ENCODE data around the gene PDIK1L. TPM values are rescaled to one million over a fixed set of nuclear protein-coding genes. Genes with fewer than 3 reads are reported as not detected.

The PDIK1L gene
- 4.8 and 5.0 TPM in 2 replicates for total RNA-seq (2014; rRNA removed; shearing (Covaris generic))

DNA sequence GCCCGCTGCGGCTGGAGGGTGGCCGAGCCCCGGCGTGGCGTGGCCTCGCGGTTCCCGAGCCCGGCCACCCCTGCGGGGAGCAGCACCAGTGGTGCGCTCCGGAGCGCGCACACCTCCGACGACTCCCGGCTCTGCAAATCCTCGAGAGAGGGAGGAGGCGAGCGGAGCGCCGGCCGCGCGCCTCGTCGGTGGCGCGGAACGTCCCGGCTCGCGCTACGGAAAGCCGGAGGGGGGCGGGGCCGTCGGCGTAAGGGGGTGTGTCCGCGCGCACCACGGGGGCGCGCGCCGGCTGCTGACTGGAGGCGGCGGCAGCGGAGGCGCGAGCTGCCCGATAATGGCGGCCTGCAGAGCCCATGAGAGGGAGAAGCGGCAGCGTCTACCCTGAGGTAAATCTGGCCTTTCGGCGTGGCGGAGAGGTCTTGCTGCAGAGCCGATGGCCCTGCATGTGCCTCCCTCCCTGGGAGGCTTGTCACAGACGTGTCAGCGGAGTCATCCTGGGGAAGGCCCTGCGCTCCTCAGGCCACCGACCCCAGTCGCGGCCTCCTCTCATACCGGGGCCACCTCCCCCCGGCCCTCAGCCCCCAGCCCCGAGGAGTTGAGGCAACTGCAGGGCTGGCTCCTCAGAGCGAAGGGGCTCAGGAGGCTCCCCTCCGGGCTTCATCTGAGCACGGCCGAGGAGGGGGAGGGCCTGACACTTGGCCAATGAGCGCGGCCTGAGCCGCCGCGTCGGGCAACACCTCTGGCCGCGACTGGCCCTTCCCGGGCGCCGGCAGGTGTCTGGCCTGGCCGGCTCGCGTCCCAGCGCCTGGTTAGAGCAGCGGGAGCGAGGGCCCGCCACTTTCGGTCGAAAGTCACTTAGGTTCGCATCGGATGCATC lies at the start of gene PDIK1L:
PDIK1L (plus strand) TSS at position 295 of the 877 bp plus-strand sequence. CDS start 2,485 bp downstream, outside the sequence.

DNA sequence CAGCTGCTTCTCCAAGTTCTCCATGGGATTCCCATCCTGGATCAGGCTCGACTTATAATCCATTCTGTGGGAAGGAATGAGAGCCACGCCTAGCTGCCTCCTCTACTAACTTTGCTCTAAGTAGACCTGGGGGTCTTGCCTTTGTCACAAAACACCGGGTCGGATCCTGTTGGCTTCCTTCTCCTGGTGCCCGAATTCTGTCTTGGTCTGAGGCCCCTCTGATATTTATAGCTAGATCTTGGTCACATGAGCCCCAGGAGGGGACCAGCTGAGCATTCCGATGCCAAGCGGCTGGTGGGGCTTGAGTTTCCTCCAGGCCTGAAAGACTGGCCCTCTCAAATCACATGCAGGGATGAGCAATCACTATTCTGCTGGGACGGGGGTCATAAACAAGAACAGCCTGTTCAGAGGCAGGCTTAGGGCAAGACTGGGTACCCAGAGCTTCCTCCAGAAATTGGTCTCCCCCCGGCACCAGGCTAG lies 44.2 kb upstream of the PDIK1L start, which contains the start of gene TRIM63:
TRIM63 (minus strand) TSS at position 199 of the 480 bp plus-strand sequence; CDS start at position 63, 136 bp downstream.

DNA sequence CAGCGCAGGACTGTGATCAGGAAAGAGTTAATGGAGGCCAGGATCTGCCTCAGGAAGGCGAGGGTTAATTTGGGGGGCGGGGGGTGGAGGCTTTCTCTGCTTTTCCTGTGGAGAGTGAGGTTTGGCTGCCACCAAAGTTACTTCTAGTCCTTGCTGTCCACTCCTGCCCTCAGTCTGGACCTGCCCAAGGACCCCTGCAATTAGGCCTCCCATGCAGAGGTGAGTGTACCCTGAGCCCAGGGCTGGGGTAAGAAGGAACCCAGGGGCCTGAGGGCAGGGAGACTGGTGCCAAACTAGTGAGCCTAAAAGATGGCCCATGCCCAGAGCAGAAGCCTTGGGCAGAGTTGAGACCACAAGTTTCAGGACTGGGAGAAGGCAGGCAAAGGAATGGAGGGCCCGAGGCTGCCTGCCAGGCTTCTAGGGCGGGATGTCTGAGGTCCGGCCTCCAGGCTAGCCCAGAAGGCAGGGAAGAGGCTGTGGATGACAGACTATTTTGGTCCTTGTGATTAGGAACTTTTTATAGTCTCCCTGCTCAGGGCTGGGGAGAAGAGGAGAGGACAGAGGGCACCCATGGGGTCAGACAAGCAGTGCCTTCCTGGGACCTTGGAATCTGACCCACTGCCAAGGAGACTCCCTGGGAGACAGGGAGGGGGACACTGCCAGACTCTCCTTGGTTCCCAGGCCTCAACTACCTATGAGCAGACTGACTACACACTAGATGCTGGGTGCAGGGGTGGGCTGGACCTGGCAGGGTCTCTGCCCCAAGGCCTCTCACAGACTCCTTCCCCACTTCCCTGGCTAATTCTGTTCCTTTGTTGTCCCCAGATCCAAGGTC lies 47.5 kb downstream of the PDIK1L start, which contains the start of gene FAM110D:
FAM110D (plus strand) TSS at position 172 of the 835 bp plus-strand sequence. CDS start 2,213 bp downstream, outside the sequence.

DNA sequence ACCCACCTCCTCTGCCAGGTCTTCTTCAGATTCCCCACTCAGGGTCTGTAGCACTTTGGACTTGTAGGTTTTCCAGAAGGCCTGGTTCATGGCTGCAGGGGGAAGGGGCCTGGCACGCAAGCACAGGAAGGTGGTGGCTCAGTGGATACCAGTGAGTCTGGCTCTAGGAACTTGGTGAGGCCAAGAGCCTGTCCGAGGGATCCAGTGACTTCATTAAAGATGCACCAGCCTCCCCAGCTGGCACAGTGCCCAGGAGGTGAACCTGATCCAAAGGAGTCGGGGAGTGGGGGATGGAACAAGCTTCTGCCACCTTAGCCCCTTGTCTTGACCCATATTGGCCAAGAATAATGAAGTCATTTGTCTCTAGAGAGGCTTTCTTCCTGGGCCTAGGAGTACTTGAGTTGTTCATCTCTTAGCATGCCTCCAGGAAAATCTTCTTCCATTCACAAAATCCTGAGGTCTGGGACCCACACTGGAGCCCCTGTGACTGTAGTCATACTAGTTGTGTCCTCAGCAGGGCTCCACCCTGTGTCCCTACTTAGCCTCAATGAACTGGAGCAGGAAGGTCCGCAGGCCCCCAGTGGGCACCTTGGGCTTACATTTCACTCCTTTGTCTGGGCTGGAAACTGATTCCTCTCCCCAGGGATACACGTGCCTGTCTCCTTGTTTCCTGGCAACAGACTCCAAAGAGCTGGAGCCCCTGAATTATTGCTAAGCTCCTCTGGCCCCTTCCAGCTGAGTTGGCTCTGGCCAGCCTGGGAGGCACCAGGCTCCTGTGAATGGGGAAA lies 57.0 kb downstream of the PDIK1L start, which contains the start of gene C1orf232:
C1orf232 (minus strand) TSS at position 554 of the 788 bp plus-strand sequence; CDS start at position 90, 464 bp downstream.

DNA sequence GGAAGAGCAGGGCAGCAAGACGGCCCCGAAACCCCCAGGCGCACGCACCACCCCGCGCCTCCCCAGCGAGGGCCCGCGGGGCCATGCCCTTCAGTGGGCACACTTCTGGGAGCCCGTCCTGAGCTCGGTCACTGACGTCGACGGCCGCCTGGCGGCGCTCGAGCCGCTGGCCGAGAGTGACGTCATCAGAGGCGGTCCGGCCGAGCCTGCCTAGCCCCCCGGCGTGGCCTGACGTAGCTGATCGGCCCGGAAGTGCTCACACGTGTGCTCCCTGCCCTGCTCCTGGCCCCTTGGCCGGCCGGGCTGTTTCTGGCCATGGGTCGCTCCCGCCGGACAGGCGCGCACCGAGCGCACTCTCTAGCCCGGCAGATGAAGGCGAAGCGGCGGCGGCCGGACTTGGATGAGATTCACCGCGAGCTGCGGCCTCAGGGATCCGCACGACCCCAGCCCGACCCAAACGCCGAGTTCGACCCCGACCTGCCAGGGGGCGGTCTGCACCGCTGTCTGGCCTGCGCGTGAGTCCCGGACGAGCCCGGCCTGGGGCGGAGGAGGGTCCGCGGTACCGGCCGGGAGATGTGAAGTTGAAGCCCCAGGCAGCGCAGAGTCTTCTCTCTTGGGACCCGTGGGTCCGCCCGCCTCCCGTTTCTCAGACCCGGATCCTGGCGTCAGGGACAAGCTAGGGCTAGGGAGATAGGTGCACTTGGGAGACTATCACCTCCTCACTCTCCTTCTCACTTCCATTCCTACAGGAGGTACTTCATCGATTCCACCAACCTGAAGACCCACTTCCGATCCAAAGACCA lies 58.2 kb downstream of the PDIK1L start, which contains the start of gene ZNF593:
ZNF593 (plus strand) TSS at position 240 of the 803 bp plus-strand sequence; CDS start at position 316, 76 bp downstream.

DNA sequence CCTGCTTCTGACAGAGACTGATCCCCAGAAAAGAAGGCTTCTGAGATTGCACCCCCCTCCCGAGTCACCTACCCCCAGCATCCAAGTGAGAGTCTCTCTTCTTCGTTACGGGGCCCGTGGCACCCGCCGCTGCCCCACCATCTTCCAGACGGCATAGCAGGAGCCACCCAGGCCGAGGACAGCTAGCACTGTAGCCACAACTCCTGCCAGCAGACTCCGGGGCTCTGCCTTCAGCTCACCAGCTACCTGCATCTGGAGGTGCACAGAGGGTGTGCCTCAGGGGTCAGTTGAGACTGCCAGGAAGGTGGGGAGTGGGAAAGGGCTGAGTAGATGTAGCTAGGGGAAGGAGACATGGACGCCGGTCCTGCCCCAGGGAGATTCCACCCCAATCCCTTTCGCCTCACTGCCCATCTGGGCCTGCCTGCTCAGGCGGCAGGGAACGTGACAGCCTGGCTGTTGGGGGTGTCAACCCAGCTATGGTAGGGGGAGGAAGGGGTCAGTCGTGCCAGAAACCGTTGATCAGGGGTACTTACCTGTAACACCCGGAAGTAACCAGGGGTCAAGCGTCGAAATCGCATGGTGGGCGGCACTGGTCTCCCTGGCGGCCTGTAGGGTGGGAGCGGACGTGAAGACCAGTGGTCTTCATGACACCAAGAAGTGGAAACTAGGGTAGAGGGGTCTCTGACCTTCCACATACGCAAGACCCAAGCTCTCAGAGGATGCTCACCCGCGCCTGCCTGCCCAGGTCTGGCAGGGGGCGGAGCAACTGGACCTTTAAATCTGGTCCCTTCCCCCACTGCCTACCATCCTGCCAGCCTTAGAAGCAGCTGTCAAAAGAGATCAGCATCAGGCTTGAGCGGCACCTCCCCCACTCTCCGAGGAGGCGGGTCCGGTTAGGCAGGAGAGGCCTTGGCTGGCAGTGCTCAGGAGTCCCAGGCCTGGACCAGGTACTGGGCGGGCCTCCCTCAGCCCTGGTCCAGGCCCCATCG lies 59.8 kb downstream of the PDIK1L start, which contains the start of gene ZNF593OS:
ZNF593OS (minus strand) TSS at position 749 of the 989 bp plus-strand sequence; CDS start at position 578, 171 bp downstream.

Other genes starting within 250 kb of the PDIK1L start
- 6.6 and 7.4 TPM in 2 replicates for gene PAQR7, start 236.1 kb upstream of the PDIK1L start, total RNA-seq (2014; rRNA removed; shearing (Covaris generic))
- gene STMN1, start 205.4 kb upstream of the PDIK1L start, total RNA-seq (2014; rRNA removed; shearing (Covaris generic)) = 462 and 503 TPM in 2 replicates
- gene PAFAH2, start 113.8 kb upstream of the PDIK1L start, total RNA-seq (2014; rRNA removed; shearing (Covaris generic)) = 9.5 and 9.9 TPM in 2 replicates
- 12.3 and 17.5 TPM in 2 replicates for gene EXTL1, start 90.0 kb upstream of the PDIK1L start, total RNA-seq (2014; rRNA removed; shearing (Covaris generic))
- gene SLC30A2, start 65.7 kb upstream of the PDIK1L start, total RNA-seq (2014; rRNA removed; shearing (Covaris generic)) = not detected in 2 replicates
- not detected in 2 replicates for gene TRIM63, start 44.2 kb upstream of the PDIK1L start, total RNA-seq (2014; rRNA removed; shearing (Covaris generic))
- 0.03 TPM in 1 of 2 replicates, not detected in the other for gene FAM110D, start 47.3 kb downstream of the PDIK1L start, total RNA-seq (2014; rRNA removed; shearing (Covaris generic))
- not detected in 2 replicates for gene C1orf232, start 57.1 kb downstream of the PDIK1L start, total RNA-seq (2014; rRNA removed; shearing (Covaris generic))
- gene ZNF593, start 58.1 kb downstream of the PDIK1L start, total RNA-seq (2014; rRNA removed; shearing (Covaris generic)) = 69.6 and 124 TPM in 2 replicates
- gene ZNF593OS, start 60.0 kb downstream of the PDIK1L start, total RNA-seq (2014; rRNA removed; shearing (Covaris generic)) = 0.41 TPM in 1 of 2 replicates, not detected in the other
- 0.98 and 1.8 TPM in 2 replicates for gene CNKSR1, start 65.7 kb downstream of the PDIK1L start, total RNA-seq (2014; rRNA removed; shearing (Covaris generic))
- gene CATSPER4, start 78.8 kb downstream of the PDIK1L start, total RNA-seq (2014; rRNA removed; shearing (Covaris generic)) = not detected in 2 replicates
- 24.5 and 25.3 TPM in 2 replicates for gene CEP85, start 122.4 kb downstream of the PDIK1L start, total RNA-seq (2014; rRNA removed; shearing (Covaris generic))
- gene SH3BGRL3, start 168.3 kb downstream of the PDIK1L start, total RNA-seq (2014; rRNA removed; shearing (Covaris generic)) = 113 and 170 TPM in 2 replicates
- 13.4 and 16.9 TPM in 2 replicates for gene UBXN11, start 194.8 kb downstream of the PDIK1L start, total RNA-seq (2014; rRNA removed; shearing (Covaris generic))
- 0.41 TPM in 1 of 2 replicates, not detected in the other for gene CD52, start 206.1 kb downstream of the PDIK1L start, total RNA-seq (2014; rRNA removed; shearing (Covaris generic))
- gene CRYBG2, start 242.3 kb downstream of the PDIK1L start, total RNA-seq (2014; rRNA removed; shearing (Covaris generic)) = 0.03 TPM in 1 of 2 replicates, not detected in the other

Data from A375 (cell line).